Measurements from ENCODE around the gene ABCC1.
"Not testable (repeated sequence)": the region's sequence is repeated elsewhere in the genome, so short reads cannot be mapped to it uniquely, and the experiment has no call there.

Gene ABCC1

DNA sequence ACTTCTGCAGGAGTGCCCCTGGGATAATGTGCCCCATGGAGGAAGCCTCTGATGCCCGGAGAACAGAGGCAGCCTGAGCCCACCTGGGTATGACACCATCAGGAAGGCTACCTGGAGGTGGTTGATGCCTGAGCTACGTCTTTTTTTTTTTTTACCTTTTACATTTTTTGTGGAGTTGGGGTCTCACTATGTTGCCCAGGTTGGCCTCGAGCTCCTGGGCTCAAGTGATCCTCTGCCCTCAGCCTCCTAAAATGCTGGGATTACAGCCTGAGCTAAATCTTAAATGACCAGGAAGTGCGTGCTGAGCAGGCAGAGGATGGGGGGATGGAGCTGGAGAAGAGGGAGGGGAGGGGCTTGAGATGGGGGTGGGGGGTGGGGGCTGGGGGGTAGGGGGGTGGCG is 241.1 kb downstream of the ABCC1 start:
- POLR2A ChIA-PET = no interaction called here

DNA sequence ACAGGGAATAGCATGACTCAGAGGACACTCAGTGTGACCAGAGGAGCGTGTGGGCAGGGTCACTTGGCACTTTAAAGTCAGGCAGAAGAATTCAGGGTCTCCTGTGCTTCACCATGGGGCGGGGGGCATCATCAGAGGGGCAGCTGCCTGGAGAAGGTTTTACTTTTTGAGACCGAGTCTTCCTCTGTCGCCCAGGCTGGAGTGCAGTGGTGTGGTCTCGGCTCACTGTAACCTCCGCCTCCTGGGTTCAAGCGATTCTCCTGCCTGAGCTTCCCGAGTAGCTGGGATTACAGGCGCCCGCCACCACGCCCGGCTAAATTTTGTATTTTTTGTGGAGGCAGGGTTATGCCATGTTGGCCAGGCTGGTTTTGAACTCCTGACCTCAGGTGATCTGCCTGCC is 241.6 kb downstream of the ABCC1 start:
- CTCF ChIA-PET; DNase-seq (ENCODE audit: extremely low spot score); POLR2A ChIA-PET: not testable (repeated sequence)

More for the DNA sequence above, 241.1 kb downstream of the ABCC1 start:
- CTCF ChIA-PET = no interaction called here
- DNase-seq (ENCODE audit: extremely low spot score) = no peak
- TF ChIP-seq FOXK2 (IDR thresholded peaks at IDR 0.05) (no peak), HDGF (IDR thresholded peaks at IDR 0.05; ENCODE audit: borderline replicate concordance) (no peak), L3MBTL2 (conservative IDR thresholded peaks at IDR 0.05) (no peak), ZNF384 (IDR thresholded peaks at IDR 0.05) (no peak), ARNT (IDR thresholded peaks at IDR 0.05) (no peak), SP1 (IDR thresholded peaks at IDR 0.05) (no peak), FOXA1 (IDR thresholded peaks at IDR 0.05) (no peak), LEF1 (IDR thresholded peaks at IDR 0.05; ENCODE audit: borderline replicate concordance) (no peak), CTBP1 (IDR thresholded peaks at IDR 0.05; ENCODE audit: borderline replicate concordance) (no peak), SUZ12 (IDR thresholded peaks at IDR 0.05) (no peak), ELF4 (IDR thresholded peaks at IDR 0.05) (no peak), FOXM1 (IDR thresholded peaks at IDR 0.05; ENCODE audit: borderline replicate concordance) (no peak), BHLHE40 (IDR thresholded peaks at IDR 0.05; ENCODE audit: borderline replicate concordance) (no peak), NFRKB (IDR thresholded peaks at IDR 0.05) (no peak), TARDBP (IDR thresholded peaks at IDR 0.05) (no peak)
- TF ChIP-seq, protein P1, sequence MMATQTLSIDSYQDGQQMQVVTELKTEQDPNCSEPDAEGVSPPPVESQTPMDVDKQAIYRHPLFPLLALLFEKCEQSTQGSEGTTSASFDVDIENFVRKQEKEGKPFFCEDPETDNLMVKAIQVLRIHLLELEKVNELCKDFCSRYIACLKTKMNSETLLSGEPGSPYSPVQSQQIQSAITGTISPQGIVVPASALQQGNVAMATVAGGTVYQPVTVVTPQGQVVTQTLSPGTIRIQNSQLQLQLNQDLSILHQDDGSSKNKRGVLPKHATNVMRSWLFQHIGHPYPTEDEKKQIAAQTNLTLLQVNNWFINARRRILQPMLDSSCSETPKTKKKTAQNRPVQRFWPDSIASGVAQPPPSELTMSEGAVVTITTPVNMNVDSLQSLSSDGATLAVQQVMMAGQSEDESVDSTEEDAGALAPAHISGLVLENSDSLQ (IDR thresholded peaks at IDR 0.05) = no peak

- ChIA-PET POLR2A (no interaction called here), CTCF (no interaction called here)
- DNase-seq (ENCODE audit: extremely low spot score) = no peak
- no peak for TF ChIP-seq FOXK2 (IDR thresholded peaks at IDR 0.05)
- TF ChIP-seq FOXA1 (IDR thresholded peaks at IDR 0.05) = no peak
- no peak for TF ChIP-seq HDGF (IDR thresholded peaks at IDR 0.05; ENCODE audit: borderline replicate concordance)
- TF ChIP-seq L3MBTL2 (conservative IDR thresholded peaks at IDR 0.05) = no peak
- no peak for TF ChIP-seq BHLHE40 (IDR thresholded peaks at IDR 0.05; ENCODE audit: borderline replicate concordance)
- no peak for TF ChIP-seq ZNF384 (IDR thresholded peaks at IDR 0.05)
- TF ChIP-seq SUZ12 (IDR thresholded peaks at IDR 0.05) = no peak
- TF ChIP-seq NFRKB (IDR thresholded peaks at IDR 0.05) = no peak
- TF ChIP-seq TARDBP (IDR thresholded peaks at IDR 0.05) = no peak
- no peak for TF ChIP-seq ARNT (IDR thresholded peaks at IDR 0.05)
- TF ChIP-seq, protein P1 (IDR thresholded peaks at IDR 0.05) = no peak
- no peak for TF ChIP-seq LEF1 (IDR thresholded peaks at IDR 0.05; ENCODE audit: borderline replicate concordance)
- no peak for TF ChIP-seq CTBP1 (IDR thresholded peaks at IDR 0.05; ENCODE audit: borderline replicate concordance)
Measured at GRCh38 chr16:16191493-16192167, 242.2 kb downstream of the ABCC1 start.

Measured in HEK293T (cell line).